ENCODE results near the gene GBGT1.

GRCh38 chr9:133103987-133104505 is 59.7 kb downstream of the GBGT1 start:
- TF ChIP-seq CTCF (IDR thresholded peaks at IDR 0.05) (no peak), POLR2AphosphoS5 (IDR thresholded peaks at IDR 0.05; ENCODE audit: low read depth, low read length) (no peak)

Measured in Panc1 (cell line).